Chondrocyte (in vitro differentiated cells): ENCODE measurements around the gene DDX31. TPM values are rescaled to one million over a fixed set of nuclear protein-coding genes. Genes with fewer than 3 reads are reported as not detected.

Experiments used
- DNase-seq: peaks from one replicate; pipeline ENCODE4 v3.0.0; 2021; ENCODE audit warnings: mixed read lengths, low spot score
- H3K27ac Mint-ChIP-seq: one replicate; pipeline ENCODE4 v1.8.0; 2021; ENCODE audit warnings: mild to moderate bottlenecking, moderate library complexity, mixed read lengths; ENCODE audit not compliant: unreplicated experiment
- H3K27me3 Mint-ChIP-seq: 2 replicates; pipeline ENCODE4 v1.8.0; 2021; ENCODE audit warnings: low read depth, mixed read lengths
- H3K36me3 Mint-ChIP-seq: 2 replicates; pipeline ENCODE4 v1.8.0; 2021; ENCODE audit warnings: low read depth, mixed read lengths
- H3K4me1 Mint-ChIP-seq: 2 replicates; pipeline ENCODE4 v1.8.0; 2021; ENCODE audit warnings: low read depth, mild to moderate bottlenecking, mixed read lengths
- H3K4me3 Mint-ChIP-seq: one replicate; pipeline ENCODE4 v1.8.0; 2021; ENCODE audit warnings: mild to moderate bottlenecking, moderate library complexity, mixed read lengths; ENCODE audit not compliant: unreplicated experiment
- H3K9me3 Mint-ChIP-seq: 2 replicates; pipeline ENCODE4 v1.8.0; 2021; ENCODE audit warnings: low read depth, mixed read lengths
- CTCF ChIP-seq: fragments of 200-600 bp; sonication (generic); IDR thresholded peaks from 2 replicates; pipeline ENCODE4 v1.5.0; 2021; ENCODE audit warnings: antibody characterized with exemption, mild to moderate bottlenecking, moderate library complexity
- total RNA-seq: library from RNA; stranded (reverse); gene quantifications from 3 replicates; pipeline ENCODE4 v1.2.1, GENCODE V29; 2021

Gene DDX31
- total RNA-seq, 1 donor from 2014 or later, result 11.9 TPM

- Mint-ChIP-seq H3K4me1 (peaks cover 26% of the 10 kb centered on the region), H3K36me3 (peaks cover 39% of the 10 kb centered on the region), H3K27ac (peak overlapping the region; percentile 91), H3K27me3 (no peaks in the 10 kb centered on the region), H3K9me3 (no peaks in the 10 kb centered on the region), H3K4me3 (no peak overlapping the region)
- no peak for TF ChIP-seq CTCF
- DNase-seq, result no peak
These were observed 23.1 kb downstream of the DDX31 start for GRCh38 chr9:132646726-132647125.

GRCh38 chr9:132645711-132646110 lies 24.1 kb downstream of the DDX31 start:
- Mint-ChIP-seq H3K4me1 (peaks cover 26% of the 10 kb centered on the region), H3K27ac (no peak overlapping the region), H3K27me3 (no peaks in the 10 kb centered on the region), H3K4me3 (no peak overlapping the region), H3K36me3 (peaks cover 44% of the 10 kb centered on the region), H3K9me3 (no peaks in the 10 kb centered on the region)
- DNase-seq, result no peak
- no peak for TF ChIP-seq CTCF

GRCh38 chr9:132645306-132645705 lies 24.5 kb downstream of the DDX31 start:
- no peak overlapping the region for H3K4me3 Mint-ChIP-seq
- no peaks in the 10 kb centered on the region for H3K9me3 Mint-ChIP-seq
- no peaks in the 10 kb centered on the region for H3K27me3 Mint-ChIP-seq
- H3K36me3 Mint-ChIP-seq, result peaks cover 44% of the 10 kb centered on the region
- peaks cover 26% of the 10 kb centered on the region for H3K4me1 Mint-ChIP-seq
- H3K27ac Mint-ChIP-seq, result no peak overlapping the region
- no peak for TF ChIP-seq CTCF
- no peak for DNase-seq

GRCh38 chr9:132644251-132644650 lies 25.5 kb downstream of the DDX31 start:
- DNase-seq, result no peak
- peak; percentile 34 for TF ChIP-seq CTCF
- Mint-ChIP-seq H3K36me3 (peaks cover 41% of the 10 kb centered on the region), H3K27ac (no peak overlapping the region), H3K4me1 (peaks cover 26% of the 10 kb centered on the region), H3K27me3 (no peaks in the 10 kb centered on the region), H3K9me3 (no peaks in the 10 kb centered on the region), H3K4me3 (no peak overlapping the region)

GRCh38 chr9:132641216-132641615 lies 28.6 kb downstream of the DDX31 start:
- no peaks in the 10 kb centered on the region for H3K4me1 Mint-ChIP-seq
- DNase-seq, result no peak
- H3K36me3 Mint-ChIP-seq, result peaks cover 50% of the 10 kb centered on the region
- H3K4me3 Mint-ChIP-seq, result no peak overlapping the region
- no peak for TF ChIP-seq CTCF
- H3K27me3 Mint-ChIP-seq, result no peaks in the 10 kb centered on the region
- no peaks in the 10 kb centered on the region for H3K9me3 Mint-ChIP-seq
- no peak overlapping the region for H3K27ac Mint-ChIP-seq
